ENCODE measurements around the gene TMEM126B. TPM values are rescaled to one million over a fixed set of nuclear protein-coding genes. Genes with fewer than 3 reads are reported as not detected.

Gene TMEM126B
- 52.7 to 60.3 TPM (median 54.7 TPM) in 5 replicates for total RNA-seq (2022; extraction: Qiagen RNA extraction)

GRCh38 chr11:85627998-85628770 is at the start of gene TMEM126B:
Gene TMEM126B (plus strand): TSS chr11:85628593. CDS start chr11:85628608, 15 bp downstream.

GRCh38 chr11:85627332-85627997 is 928 bp upstream of the TMEM126B start, which contains the start of gene DLG2:
Gene DLG2 (minus strand): TSS chr11:85627344.

GRCh38 chr11:85647604-85648299 is 19.4 kb downstream of the TMEM126B start, which contains the start of gene TMEM126A:
Gene TMEM126A (plus strand): TSS chr11:85647967. CDS start chr11:85650256, 2,289 bp downstream.

GRCh38 chr11:85664615-85665481 is 36.5 kb downstream of the TMEM126B start, which contains the start of gene CREBZF:
Gene CREBZF (minus strand): TSS chr11:85665129. CDS start chr11:85664875, 254 bp downstream.

GRCh38 chr11:85685820-85686459 is 57.5 kb downstream of the TMEM126B start, which contains the start of gene CCDC89:
Gene CCDC89 (minus strand): TSS chr11:85686195. CDS start chr11:85686130, 65 bp downstream.

Other genes with a start within 250 kb of the TMEM126B start
- 0.14 to 0.23 TPM (median 0.20 TPM) in 5 replicates for gene DLG2, start 1.2 kb upstream of the TMEM126B start, total RNA-seq (2022; extraction: Qiagen RNA extraction)
- 51.4 to 62.1 TPM (median 58.2 TPM) in 5 replicates for gene TMEM126A, start 19.4 kb downstream of the TMEM126B start, total RNA-seq (2022; extraction: Qiagen RNA extraction)
- gene CREBZF, start 36.5 kb downstream of the TMEM126B start, total RNA-seq (2022; extraction: Qiagen RNA extraction), result 20.3 to 26.5 TPM (median 26.1 TPM) in 5 replicates
- not detected in 5 replicates for gene CCDC89, start 57.6 kb downstream of the TMEM126B start, total RNA-seq (2022; extraction: Qiagen RNA extraction)
- gene SYTL2, start 182.5 kb downstream of the TMEM126B start, total RNA-seq (2022; extraction: Qiagen RNA extraction), result 6.0 to 15.1 TPM (median 7.1 TPM) in 5 replicates
- gene CCDC83, start 226.8 kb downstream of the TMEM126B start, total RNA-seq (2022; extraction: Qiagen RNA extraction), result not detected in 5 replicates

All from A549 treated with Hydrocortisone at 1 μM for 4 hours (cell line).